ENCODE results near the gene ELK4.

- TF ChIP-seq, protein P1, sequence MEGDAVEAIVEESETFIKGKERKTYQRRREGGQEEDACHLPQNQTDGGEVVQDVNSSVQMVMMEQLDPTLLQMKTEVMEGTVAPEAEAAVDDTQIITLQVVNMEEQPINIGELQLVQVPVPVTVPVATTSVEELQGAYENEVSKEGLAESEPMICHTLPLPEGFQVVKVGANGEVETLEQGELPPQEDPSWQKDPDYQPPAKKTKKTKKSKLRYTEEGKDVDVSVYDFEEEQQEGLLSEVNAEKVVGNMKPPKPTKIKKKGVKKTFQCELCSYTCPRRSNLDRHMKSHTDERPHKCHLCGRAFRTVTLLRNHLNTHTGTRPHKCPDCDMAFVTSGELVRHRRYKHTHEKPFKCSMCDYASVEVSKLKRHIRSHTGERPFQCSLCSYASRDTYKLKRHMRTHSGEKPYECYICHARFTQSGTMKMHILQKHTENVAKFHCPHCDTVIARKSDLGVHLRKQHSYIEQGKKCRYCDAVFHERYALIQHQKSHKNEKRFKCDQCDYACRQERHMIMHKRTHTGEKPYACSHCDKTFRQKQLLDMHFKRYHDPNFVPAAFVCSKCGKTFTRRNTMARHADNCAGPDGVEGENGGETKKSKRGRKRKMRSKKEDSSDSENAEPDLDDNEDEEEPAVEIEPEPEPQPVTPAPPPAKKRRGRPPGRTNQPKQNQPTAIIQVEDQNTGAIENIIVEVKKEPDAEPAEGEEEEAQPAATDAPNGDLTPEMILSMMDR (IDR thresholded peaks at IDR 0.05 in 8 of 11, conservative IDR thresholded peaks at IDR 0.05 in 3 of 11) = no peak
- no peak for TF ChIP-seq POLR2A (IDR thresholded peaks at IDR 0.05)
- TF ChIP-seq POLR2AphosphoS5 (IDR thresholded peaks at IDR 0.05) = peak in 2 of 3 donors; percentile 45 to 55
These were observed 48.5 kb upstream of the ELK4 start, which contains the start of gene SLC45A3 for GRCh38 chr1:205680073-205680851.
